Measurements from ENCODE around the gene HSPBAP1.

GRCh38 chr3:122727294-122727693 lies 66.3 kb downstream of the HSPBAP1 start:
- no peak for TF ChIP-seq CTCF (conservative IDR thresholded peaks at IDR 0.05)
- no peak for TF ChIP-seq ZFX (IDR thresholded peaks at IDR 0.05)

Measured in C4-2B (cell line).